Hematopoietic multipotent progenitor cell treated with erythropoietin and hydrocortisone succinate and interleukin-3 and kit ligand, for 6 days (in vitro differentiated cells): Measurements from ENCODE around the gene EPS8L3.

Experiments used
- DNase-seq: peaks from one replicate; pipeline ENCODE4 v3.0.0-alpha.2; 2015

The EPS8L3 gene

GRCh38 chr1:109777980-109778625, 14.4 kb upstream of the EPS8L3 start:
- no peak for DNase-seq

DNA sequence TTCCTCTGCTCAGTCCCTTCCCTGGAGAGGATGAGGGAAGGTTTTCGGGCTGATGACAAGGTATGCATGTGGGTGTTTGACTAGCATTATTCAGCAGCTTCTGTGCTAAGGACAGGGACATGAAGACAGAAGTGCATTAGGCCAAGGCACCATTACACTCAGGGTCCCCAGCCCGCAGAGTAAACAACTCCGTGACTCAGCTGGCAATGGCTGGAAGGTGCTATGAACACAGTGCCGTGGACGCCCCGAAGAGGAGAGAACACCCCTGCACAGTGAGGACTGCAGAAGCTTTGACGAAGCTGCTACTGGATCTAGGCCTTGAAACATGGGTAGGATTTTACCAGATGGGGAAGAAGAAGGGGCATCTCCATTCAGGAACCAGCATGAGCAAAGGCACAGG, 13.7 kb upstream of the EPS8L3 start:
- no peak for DNase-seq

DNA sequence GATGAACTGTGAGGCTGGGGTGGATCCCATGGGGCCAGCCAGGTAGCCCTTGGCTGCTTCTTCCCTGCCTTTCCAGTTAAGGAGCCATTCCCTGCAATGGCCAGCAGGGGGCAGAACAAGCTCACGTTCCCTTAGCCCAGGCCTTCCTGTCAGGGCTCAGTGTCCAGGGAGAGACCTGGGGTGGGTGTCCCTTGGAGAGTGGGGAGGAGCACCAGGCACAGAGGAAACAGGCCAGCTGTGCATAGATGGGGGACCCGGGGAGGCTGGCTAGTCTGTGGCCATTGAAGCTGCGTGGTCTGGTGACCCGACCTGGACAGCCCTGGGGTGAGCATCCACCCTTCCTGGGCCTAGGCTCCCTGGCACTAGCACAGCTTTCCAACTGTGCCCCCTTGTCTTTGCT, 13.2 kb upstream of the EPS8L3 start:
- peak; percentile 91 for DNase-seq

DNA sequence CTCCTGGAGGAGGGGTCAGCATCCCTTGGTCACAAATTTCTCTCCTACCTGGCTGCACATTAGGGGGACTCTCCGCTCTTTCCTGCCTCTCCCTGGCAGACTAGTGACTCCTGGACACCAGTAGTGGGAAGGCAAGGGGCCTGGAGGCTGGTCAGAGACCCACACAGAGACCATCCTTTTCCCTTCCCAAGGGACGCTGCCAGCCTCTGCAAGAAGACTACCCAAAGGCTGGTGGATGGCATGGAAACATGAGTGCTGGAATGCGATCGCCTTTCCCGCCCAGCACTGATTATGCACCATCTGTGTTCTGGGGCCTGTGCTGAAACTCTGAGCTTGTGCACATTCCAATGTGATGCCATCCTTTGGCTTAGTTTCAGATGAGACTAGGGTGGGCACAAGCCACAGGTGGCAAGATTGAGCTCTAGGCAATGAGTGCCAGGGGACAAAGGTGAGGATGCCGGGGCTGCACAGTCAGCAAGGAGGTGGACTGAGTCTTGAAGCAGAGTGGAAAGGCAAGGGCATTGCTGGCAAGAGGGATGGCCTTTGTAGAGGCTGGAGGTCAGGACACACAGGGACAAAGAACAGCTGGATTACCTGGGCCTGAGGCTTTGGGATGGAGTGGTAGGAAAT, 12.6 kb upstream of the EPS8L3 start:
- DNase-seq = no peak

DNA sequence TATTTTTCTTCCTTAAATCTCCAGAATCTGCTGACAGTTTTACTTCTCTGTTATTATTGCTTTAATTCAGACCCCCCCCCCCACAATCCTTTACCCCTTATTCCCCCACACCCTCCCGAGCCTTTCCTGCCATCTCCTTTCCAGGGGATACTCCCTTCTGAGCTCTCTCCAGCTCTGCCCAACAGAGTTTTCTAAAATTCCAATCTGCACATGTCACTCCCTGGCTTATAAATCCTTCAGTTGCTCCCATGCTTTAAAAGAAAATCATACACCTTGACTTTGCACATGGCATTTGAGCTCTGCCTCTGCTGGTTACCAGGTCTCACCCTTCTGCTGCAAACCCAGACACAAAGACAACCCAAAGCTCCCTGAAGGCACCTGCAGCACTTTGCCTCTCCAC, 11.7 kb upstream of the EPS8L3 start:
- no peak for DNase-seq

DNA sequence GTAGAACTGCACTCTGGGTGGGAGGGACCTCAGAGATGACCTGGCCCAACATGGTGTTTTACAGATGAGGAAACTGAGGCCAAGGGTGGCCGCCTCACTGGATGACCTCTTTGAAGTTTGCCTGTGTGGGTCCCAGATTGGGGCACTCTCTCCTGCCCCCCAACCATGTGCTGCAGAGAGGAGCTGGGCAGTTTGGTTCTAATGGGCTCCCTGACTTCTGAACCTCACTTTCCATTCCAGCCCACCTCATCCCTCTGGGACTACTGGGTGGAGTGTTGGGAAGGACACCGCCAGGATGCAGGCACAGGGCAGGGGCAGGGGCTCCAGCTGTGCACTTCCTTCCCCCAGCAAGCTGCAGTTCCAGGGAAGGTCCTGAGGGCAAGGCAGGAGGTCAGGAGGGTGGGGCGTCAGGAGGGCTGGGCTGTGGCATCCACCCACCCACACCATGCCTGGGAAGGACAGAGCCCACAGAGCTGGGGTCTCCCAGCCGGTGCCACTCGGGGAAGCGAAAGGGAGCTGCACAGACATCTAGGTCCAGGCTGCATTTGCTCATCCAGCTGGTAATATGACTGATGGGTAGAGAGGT, 10.3 kb upstream of the EPS8L3 start:
- no peak for DNase-seq

DNA sequence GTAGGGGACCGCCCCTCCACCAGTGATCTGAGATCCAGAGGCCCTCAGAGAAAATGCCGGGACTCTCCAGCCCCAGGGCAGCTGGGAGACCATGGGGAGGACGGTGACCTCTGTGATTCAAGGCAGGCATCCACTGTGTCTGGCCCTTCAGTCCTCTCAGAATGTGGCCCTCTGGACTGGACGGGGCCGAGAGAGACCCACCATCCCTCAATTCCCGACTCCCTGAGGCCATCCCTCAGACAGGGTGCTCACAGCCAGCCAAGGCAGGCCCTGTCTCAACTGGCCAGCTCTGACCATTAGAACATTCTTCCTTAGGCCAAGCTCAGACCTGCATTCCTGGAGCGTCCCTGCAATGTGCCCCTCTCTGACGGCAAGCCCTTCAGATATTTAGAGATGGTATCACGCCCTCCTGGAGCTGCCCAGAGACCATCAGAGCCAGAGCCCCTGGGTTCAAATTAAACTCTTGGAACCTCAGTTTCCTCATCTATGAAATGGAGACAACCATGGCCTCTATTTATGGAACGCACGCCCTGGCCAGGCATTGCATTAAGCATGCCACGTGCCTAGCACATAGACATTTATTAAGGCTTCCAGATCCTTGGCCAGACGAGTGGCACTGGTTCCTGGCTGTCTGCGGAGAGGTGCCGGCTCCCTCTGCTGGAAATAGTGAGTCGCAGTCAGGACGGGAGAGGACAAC, 9.6 kb upstream of the EPS8L3 start:
- DNase-seq = peak; percentile 96

DNA sequence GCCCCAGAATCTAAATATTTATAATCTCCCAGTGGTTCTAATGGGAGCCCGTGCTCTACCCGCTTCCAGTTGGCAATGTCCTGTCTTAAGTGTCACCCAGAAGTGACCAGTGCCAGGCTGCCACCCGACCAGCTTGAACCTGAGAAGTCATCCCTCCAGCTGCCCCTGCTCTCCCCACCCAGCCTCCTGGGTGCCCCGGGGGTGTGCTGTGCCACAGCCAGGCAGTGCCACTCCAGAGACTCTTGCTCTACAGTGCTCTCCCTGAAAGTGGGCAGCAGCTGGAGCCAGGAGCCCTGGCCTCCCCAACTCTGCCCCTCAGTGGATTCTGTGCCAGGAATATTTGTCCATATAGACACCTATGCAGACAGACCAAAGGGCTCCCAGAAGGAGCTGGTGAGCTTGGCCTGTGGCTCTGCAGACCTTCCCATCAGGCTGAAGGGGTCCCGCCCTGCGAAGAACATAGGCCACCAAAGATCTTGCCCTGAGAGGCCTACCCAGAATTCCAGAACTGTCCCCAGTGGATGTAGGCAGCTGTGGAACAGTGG, 9.0 kb upstream of the EPS8L3 start:
- DNase-seq = no peak

DNA sequence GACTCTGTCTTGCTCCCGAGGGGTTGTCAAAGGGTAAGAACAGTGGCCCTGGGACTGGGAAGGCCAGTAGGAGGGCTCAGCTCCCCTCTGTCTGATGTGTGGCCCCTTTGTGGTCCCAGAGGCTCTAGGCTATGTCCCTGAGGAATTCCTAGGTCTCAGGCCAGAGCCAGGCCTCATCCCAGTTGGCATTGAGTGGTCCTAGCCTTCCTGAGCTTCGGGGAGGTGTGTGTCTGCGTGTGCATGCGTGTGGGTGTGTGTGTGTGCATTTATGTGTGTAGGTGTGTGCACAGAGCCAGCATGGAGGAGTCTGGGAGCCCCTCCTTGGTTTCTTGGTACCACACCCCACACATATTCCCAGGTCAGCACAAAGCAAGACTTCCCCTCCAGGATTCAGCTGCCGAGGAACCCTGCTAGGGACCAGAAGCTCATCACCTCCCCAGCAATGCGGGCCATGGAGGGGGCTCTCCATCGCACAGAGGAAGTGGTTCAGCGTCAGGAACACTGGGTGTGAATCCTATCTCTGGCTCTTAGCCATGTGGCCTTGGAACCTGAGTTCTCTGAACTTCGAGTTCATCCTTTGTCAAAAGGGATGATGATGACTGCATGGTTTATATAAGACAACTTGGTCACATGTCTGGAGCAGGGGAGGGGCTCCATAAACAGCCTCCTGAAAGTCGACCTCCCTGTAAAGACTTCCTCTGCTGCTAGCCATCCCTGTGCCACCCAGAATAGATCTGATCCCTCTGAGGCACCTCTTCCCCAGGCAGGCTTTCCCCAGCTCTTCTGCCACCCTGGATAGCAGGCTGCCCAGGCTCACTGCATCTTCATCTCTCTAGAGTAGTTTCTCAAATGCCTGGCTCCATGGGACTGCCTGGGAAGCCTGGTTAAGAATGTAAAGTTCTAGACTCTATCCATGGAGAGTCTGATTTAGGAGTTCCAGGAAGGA, 8.3 kb upstream of the EPS8L3 start:
- no peak for DNase-seq

- DNase-seq = no peak
Measured at GRCh38 chr1:109770331-109771095, 6.8 kb upstream of the EPS8L3 start.

- DNase-seq = no peak
Measured at GRCh38 chr1:109769330-109770078, 5.8 kb upstream of the EPS8L3 start.

DNA sequence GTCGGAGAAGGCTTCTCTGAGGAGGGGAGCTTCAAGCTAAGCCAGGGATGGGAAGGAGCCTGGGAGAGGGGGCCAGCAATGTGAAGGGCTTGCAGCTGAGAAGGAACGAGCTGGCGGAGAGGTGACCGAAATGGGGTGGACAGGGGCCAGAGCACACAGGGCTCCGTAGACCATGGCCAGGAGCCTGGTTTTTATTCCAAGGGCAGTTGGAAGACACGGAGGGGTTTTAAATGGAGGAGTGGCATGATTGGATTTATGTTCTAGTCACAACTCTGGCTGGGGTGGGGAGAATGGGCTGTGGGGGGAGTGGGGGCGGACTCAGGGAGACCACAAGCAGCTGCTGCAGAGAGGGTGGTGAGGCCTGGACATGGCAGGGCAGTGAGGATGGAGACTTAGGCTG, 5.1 kb upstream of the EPS8L3 start:
- DNase-seq = no peak

DNA sequence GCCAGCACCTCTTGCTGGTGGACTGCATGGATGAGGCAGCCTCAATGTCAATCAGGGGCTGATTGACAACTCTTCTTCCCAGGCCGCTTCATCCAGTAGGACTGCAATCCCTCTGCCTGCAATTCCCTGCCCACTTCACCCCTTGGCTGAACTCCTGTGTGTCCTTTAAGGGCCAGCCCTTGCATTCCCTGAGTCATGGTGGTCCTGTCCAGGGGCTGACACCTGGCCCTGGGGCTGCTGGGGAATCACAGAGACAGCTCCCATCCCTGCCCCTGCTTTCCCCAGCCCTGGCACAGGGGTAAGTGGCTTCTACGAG, 4.6 kb upstream of the EPS8L3 start:
- DNase-seq = no peak

DNA sequence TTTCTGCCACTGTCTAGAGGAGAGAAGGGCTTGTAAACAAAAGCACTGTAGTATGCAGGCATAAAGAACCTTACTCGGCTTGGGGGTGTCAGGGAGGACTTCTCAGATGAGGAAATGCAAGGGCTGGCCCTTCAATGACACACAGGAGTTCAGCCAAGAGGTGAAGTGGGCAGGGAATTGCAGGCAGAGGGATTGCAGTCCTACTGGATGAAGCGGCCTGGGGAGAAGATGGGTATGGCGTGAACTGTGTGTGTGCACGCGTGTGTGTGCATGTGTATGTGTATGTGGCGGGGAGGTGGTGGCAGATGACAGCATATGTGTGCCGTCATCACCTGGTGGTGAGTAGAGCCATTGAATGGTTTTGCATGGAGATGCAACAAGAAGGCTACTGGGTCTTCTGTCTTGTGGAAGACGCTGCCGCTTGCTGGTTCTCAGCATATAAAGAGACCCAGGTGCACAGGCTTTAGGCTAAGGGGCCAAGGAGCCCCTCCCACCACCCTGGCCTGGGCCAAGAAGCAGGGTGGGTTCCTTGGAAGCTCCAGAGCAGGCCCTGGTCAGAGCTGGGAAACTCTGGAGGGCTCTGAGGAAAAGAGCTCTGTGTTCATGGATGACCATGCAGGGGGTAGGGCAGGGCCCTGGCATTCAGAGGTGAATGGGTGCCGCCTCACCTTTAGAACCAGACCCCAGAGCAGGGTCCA, 4.1 kb upstream of the EPS8L3 start:
- DNase-seq = no peak

DNA sequence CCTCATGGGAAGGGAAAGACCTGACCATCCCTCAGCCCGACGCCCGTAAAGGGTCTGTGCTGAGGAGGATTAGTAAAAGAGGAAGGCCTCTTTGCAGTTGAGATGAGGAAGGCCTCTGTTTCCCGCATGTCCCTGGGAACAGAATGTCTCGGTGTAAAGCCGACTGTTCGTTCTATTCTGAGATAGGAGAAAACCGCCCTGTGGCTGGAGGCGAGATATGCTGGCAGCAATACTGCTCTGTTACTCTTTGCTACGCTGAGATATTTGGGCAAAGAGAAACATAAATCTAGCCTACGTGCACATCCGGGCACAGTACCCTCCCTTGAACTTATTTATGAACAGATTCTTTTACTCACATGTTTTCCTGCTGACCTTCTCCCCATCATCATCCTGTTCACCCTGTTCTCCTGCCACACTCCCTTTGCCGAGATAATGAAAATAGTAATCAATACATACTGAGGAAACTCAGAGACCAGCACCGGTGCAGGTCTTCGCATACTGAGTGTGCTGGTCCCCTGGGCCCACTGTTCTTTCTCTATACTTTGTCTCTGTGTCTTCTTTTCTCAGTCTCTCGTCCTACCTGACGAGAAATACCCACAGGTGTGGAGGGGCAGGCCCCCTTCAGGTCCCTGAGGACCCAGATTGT, 3.4 kb upstream of the EPS8L3 start:
- peak; percentile 78 for DNase-seq

- DNase-seq = peak; percentile 36
Measured at GRCh38 chr1:109765896-109766615, 2.3 kb upstream of the EPS8L3 start.

DNA sequence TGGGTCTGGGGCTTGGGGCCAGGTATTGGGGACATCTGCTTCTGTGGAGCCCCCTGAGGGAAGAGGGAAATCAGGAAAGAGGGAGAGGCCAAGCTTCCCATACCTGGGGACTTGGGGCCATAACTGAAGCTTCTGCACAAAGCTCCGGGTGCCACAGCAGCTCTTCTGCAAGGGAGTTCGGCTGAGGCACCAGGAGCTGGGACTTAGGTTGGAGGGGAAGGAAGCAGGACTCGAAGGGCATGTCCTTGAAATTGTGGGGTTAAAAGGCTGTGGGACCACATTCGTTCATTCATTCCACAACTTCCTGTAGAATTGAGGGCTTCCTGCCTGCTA, 1.7 kb upstream of the EPS8L3 start:
- no peak for DNase-seq

DNA sequence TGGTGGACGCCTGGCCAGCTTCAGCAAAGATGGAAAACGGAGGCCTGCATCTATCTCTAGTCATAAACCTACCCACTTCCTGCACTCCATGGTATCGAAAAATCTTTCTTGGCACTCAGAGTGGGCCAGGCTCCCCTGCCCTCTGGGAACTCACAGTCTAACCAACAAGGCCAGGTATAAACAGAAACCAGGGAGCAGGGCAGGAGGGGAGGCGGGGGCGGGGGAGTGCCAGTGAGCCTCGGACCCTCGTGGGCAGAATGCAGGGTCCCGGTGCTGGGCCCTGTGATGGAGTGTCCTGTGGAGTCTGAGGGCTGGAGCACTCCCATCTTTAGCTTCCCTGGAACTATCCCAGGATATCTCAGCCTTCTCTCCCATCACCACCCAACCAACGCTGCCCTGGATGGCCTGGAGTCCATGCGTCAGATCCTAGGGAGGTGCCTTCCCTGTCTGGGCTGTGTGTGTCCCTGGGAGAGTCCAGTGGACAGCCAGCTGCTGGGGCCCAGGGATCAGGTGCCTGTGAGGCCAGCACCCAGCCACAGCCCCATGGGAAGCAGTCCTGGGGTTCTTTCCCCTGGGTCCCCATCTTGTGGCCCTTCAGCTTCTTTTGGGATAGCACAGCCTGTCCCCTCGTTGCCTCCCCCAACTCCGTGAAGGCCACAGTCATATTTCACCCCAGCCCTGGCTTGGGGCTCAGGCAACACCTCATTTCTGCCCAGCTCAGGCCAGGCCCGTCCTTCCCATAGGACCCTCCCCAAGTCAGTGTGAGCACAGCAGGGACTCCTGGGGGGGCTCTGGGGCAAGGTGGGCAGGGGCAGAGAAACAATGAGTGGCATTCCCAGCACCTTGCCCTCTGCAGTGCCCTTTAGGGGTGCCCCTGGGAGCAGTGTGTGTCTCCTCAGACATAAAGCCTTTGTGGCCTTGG, 1.1 kb upstream of the EPS8L3 start:
- no peak for DNase-seq
